Right ventricle myocardium superior (tissue), 1 donor: ENCODE measurements around the gene DLAT. TPM values are rescaled to one million over a fixed set of nuclear protein-coding genes. Genes with fewer than 3 reads are reported as not detected.
"Not testable (repeated sequence)": the region's sequence is repeated elsewhere in the genome, so short reads cannot be mapped to it uniquely, and the experiment has no call there.

Experiments used
- ATAC-seq: fragments of 200-7000 bp; cut with Tn5 transposase; one replicate; pipeline ENCODE4 v1.9.1; 2020; ENCODE audit warnings: mild to moderate bottlenecking; ENCODE audit not compliant: poor library complexity
- DNase-seq: peaks from one replicate; pipeline ENCODE4 v3.0.0-alpha.2; 2020
- intact Hi-C: fragments of 100-400 bp; cut with DNase I; formaldehyde crosslinking; loops from one replicate; pipeline ENCODE4 v1.11.2; 2022
- total RNA-seq: library from RNA; stranded (reverse); fragmentation: NEBNext Ultra II Directional; extraction: Animal tissue kit (Norgen Biotek cat#: 25700); gene quantifications from one replicate; pipeline ENCODE4 v1.2.1, GENCODE V29; 2021
- donor health status: DM: no; HTN: yes; CAD: no; lungs with severe emphysema.

Gene DLAT
- total RNA-seq, 1 donor from 2014 or later, result 154 TPM

GRCh38 chr11:112000703-112001102, 24.5 kb upstream of the DLAT start:
- intact Hi-C loops, result no loop called here
- ATAC-seq (no peak), DNase-seq (no peak)

GRCh38 chr11:112002491-112003216, 22.6 kb upstream of the DLAT start:
- peak; percentile 92 for ATAC-seq
- intact Hi-C loops, result no loop called here
- no peak for DNase-seq

- intact Hi-C loops, result no loop called here
Observed at GRCh38 chr11:112004389-112004788, 20.8 kb upstream of the DLAT start.

DNA sequence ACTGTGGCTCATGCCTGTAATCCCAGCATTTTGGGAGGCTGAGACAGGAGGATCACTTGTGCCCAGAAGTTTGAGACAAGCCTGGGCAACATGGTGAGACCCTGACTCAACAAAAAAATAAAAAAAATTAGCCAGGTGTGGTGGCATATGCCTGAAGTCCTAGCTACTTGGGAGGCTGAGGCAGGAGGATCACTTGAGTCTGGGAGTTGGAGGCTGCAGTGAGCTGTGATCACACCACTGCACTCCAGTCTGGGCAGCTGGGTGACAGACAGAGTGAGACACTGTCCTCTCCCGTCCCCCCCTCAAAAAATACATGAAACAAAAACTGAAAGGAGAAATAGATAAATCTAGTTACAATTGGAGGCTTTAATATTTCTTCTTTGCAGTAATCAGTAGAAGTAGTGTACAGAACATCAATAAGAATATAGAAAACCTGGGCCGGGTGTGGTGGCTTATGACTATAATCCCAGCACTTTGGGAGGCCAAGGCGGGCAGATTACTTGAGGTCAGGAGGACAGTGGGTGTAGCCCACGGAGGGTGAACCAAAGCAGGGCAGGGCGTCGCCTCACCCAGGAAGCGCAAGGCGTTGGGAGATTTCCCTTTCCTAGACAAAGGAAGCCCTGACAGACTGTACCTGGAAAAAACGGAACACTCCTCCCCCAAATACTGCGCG, 19.6 kb upstream of the DLAT start:
- ATAC-seq (no peak), DNase-seq (no peak)
- intact Hi-C loops, result no loop called here

More at GRCh38 chr11:112004389-112004788, 20.8 kb upstream of the DLAT start:
- no peak for DNase-seq
- peak; percentile 20 for ATAC-seq

- intact Hi-C loops, DNase-seq, ATAC-seq: not testable (repeated sequence)
Observed at GRCh38 chr11:112006095-112006441, 19.1 kb upstream of the DLAT start.

- ATAC-seq, intact Hi-C loops, DNase-seq: not testable (repeated sequence)
Observed at GRCh38 chr11:112011451-112011850, 13.8 kb upstream of the DLAT start.

- no peak for DNase-seq
- intact Hi-C loops, result no loop called here
- ATAC-seq, result no peak
Observed at GRCh38 chr11:112012874-112013273, 12.3 kb upstream of the DLAT start.

DNA sequence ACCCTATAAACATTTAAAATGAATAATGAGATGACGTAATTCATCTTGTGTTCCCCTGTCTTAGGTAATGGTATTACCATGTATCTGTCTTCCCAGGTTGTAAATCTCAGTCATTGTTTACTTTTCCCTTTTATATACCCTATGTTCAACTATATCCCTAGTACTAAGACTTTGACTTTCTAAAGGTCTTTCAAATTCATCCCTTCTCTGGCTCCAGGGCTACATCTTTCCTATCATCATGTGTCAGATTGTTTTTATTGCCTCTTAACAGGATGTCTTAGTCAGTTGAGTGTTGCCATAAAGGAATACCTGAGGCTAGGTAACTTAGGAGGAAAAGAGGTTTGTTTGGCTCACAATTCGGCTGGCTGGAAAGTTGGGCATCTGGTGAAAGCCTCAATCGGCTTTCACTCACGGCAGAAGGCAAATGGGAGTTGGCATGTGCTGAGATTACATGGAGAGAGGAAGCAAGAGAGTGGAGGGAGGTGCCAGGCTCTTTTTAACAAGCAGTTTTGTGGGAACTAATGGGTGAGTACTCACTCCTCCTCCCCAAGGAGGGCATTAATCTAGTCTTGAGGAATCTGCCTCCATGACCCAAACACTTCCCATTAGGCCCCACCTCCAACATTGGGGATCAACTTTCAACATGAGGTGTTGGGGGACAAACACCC, 11.6 kb upstream of the DLAT start:
- DNase-seq (no peak), ATAC-seq (no peak)
- intact Hi-C loops, result no loop called here

DNA sequence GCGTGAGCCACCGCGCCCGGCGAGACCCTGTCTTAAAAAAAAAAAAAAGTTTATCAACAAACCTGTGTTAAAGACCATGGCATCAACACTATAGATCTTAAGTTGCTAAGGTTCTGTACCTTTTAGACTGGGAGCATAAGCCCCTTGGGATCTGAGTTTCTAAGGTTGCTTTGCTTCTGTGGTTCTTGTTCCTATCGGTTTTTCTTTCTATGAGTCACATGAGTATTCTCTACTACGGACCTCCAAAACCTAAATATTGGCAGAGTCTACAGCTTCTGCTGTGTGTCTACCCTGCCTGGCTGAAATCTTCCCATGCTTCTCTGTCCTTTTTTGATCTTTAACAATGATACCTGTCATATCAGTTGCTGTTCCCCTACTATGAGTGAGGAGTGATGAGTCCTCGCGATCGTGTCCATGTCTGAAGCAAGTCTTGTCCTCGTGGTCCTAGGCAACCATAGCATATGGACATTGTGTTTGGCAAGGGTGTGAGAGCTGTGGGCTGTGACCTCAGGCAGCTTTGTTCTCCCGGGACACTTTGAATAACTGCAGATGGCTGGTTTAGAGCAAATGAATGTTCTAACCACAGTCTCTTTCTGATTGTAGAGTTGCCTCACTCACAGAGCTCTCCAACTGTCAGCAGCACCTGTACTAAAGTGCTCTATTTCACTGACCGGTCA, 9.0 kb upstream of the DLAT start:
- peak; percentile 62 for ATAC-seq
- intact Hi-C loops, result no loop called here
- DNase-seq, result no peak

- intact Hi-C loops, result no loop called here
- DNase-seq, result no peak
- peak; percentile 29 for ATAC-seq
Observed at GRCh38 chr11:112016765-112017376, 8.3 kb upstream of the DLAT start.

- intact Hi-C loops, result no loop called here
- ATAC-seq (no peak), DNase-seq (no peak)
Observed at GRCh38 chr11:112017538-112017937, 7.7 kb upstream of the DLAT start.

DNA sequence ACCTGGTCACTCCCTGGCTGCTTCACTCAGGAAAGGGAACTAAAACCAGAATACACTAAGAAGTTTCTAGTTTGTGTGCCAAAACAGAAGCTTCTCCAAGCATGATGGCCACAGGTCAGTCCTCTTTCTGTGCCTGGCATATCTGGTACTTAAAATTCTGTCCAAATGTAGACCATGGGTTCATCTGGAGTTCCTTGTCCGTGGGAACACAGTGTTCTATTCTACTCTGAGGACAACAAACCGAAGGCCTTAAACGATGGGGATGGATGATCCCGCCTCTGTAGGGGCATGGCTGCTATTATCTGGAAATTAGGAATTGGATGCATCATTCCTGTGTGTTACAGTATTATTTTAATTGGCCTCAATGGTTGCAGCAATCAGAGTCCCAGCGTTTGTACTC, 6.1 kb upstream of the DLAT start:
- ATAC-seq (peak; percentile 7), DNase-seq (no peak)
- intact Hi-C loops, result no loop called here

DNA sequence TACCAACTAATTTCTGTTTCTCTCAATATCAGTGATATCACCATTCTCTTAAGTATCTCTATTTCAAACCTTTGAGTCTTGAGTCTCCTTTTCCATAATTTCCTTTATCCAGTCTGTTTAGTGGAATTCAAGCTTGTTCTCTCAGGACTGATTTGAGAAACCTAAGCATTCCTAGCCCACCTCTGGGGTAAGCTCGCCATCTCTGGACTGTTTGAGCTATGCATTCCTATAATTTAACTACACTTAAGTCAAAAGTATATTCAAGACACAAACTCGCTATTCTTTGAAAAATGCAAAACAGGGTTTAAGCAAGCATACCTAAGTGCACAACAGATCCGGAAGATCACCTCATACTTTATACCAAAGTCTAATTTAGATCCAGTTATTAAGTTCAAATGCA, 2.1 kb upstream of the DLAT start:
- intact Hi-C loops, result no loop called here
- ATAC-seq, result no peak
- DNase-seq, result no peak

DNA sequence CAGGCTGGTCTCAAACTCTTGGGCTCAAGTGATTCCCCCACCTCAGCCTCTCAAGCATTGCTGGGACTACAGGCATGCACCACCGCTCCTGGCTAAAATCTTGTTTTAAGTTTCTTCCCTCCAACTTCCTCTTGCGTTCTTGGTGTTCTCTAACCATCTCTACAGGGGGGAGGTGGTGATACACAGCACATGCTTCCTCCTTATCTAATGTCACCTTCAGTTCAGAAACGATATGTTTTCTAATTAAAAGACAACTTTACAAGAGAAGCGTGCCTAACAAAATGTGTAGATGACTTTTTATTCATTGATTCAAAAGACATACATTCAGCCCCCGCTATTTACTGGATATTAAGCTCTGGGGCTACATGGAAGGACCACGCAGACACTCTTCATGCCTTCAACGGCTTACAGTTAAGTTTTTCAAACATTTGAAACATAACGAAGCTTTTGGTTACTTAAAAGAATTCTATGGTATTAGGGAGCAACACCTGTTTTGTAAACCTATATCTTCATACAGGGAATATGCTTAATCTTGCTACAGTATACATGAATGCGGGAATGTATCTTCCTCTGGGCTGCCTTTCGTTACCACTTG, 933 bp upstream of the DLAT start:
- peak; percentile 14 for ATAC-seq
- intact Hi-C loops, result no loop called here

DNA sequence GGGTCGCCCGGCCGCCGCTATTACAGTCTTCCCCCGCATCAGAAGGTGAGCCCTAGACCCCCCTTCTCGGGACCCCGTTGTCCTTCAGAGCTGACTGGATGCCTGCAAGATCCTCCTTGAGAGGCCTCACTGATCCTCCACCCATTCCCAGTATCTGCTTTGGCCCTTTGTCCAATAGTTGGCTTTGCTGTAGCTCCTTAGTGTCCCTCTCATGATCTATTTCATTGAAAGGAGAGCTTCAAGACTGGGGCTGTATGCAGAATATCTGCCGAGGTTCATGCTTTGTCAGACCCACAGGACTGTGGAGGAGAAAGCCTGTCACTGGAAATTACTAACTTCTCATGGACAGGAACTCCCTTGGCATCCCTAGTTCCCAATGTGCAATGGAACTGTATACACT, 499 bp downstream of the DLAT start:
- intact Hi-C loops, result no loop called here
- ATAC-seq (peak; percentile 4), DNase-seq (no peak)

More for the DNA sequence above, 933 bp upstream of the DLAT start:
- DNase-seq, result no peak

GRCh38 chr11:112026784-112027410, 1.7 kb downstream of the DLAT start:
- ATAC-seq, DNase-seq, intact Hi-C loops: not testable (repeated sequence)

- no peak for DNase-seq
- intact Hi-C loops, result no loop called here
- ATAC-seq, result no peak
Observed at GRCh38 chr11:112029460-112029859, 4.3 kb downstream of the DLAT start.

GRCh38 chr11:112033902-112034301, 8.7 kb downstream of the DLAT start:
- DNase-seq (no peak), ATAC-seq (no peak)
- intact Hi-C loops, result no loop called here
